Stimulated activated CD8-positive, alpha-beta memory T cell treated with anti-CD3 and anti-CD28 coated beads, Interleukin-12 subunit alpha, Interleukin-12 subunit beta, amount 100 ng/mL, for 4 hours (primary cell): Measurements from ENCODE around the gene TNNI3K.

Source experiments
- DNase-seq: peaks from one replicate; pipeline ENCODE4 v3.0.0-alpha.2; 2020; ENCODE audit warnings: low read depth

The TNNI3K gene

GRCh38 chr1:74316302-74316701, 81.1 kb downstream of the TNNI3K start:
- DNase-seq, result no peak

GRCh38 chr1:74317663-74318062, 82.5 kb downstream of the TNNI3K start:
- no peak for DNase-seq

GRCh38 chr1:74323937-74324473, 88.8 kb downstream of the TNNI3K start:
- DNase-seq, result no peak

GRCh38 chr1:74324684-74325448, 89.7 kb downstream of the TNNI3K start:
- no peak for DNase-seq

GRCh38 chr1:74328851-74329250, 93.7 kb downstream of the TNNI3K start:
- DNase-seq, result no peak

GRCh38 chr1:74333244-74333643, 98.1 kb downstream of the TNNI3K start:
- no peak for DNase-seq

- no peak for DNase-seq
These were observed 99.0 kb downstream of the TNNI3K start for GRCh38 chr1:74334147-74334546.

GRCh38 chr1:74340656-74341055, 105.5 kb downstream of the TNNI3K start:
- no peak for DNase-seq

- no peak for DNase-seq
These were observed 106.6 kb downstream of the TNNI3K start for GRCh38 chr1:74341702-74342339.

GRCh38 chr1:74343216-74343615, 108.0 kb downstream of the TNNI3K start:
- no peak for DNase-seq

GRCh38 chr1:74344387-74344786, 109.2 kb downstream of the TNNI3K start:
- DNase-seq, result no peak

- DNase-seq, result no peak
These were observed 121.3 kb downstream of the TNNI3K start for GRCh38 chr1:74356493-74356892.

- no peak for DNase-seq
These were observed 122.0 kb downstream of the TNNI3K start for GRCh38 chr1:74357150-74357549.

- no peak for DNase-seq
These were observed 122.6 kb downstream of the TNNI3K start for GRCh38 chr1:74357756-74358155.

- DNase-seq, result no peak
These were observed 127.5 kb downstream of the TNNI3K start for GRCh38 chr1:74362691-74363090.

- DNase-seq, result no peak
These were observed 128.0 kb downstream of the TNNI3K start for GRCh38 chr1:74363220-74363619.

GRCh38 chr1:74367175-74367813, 132.1 kb downstream of the TNNI3K start:
- no peak for DNase-seq

- DNase-seq, result no peak
These were observed 133.1 kb downstream of the TNNI3K start for GRCh38 chr1:74368335-74368734.

- no peak for DNase-seq
These were observed 140.2 kb downstream of the TNNI3K start for GRCh38 chr1:74375376-74375775.

GRCh38 chr1:74380252-74380651, 145.1 kb downstream of the TNNI3K start:
- no peak for DNase-seq

- no peak for DNase-seq
These were observed 153.7 kb downstream of the TNNI3K start for GRCh38 chr1:74388855-74389254.

GRCh38 chr1:74392186-74392585, 157.0 kb downstream of the TNNI3K start:
- no peak for DNase-seq

- DNase-seq, result no peak
These were observed 157.7 kb downstream of the TNNI3K start for GRCh38 chr1:74392840-74393239.
